Left ventricle myocardium superior (tissue), 1 donor: ENCODE data around the gene DNAH11. TPM values are rescaled to one million over a fixed set of nuclear protein-coding genes. Genes with fewer than 3 reads are reported as not detected.
"Not testable (repeated sequence)": the region's sequence is repeated elsewhere in the genome, so short reads cannot be mapped to it uniquely, and the experiment has no call there.

Source experiments
- ATAC-seq: fragments of 200-7000 bp; cut with Tn5 transposase; one replicate; pipeline ENCODE4 v1.9.1; 2020; ENCODE audit warnings: mild to moderate bottlenecking, moderate library complexity
- DNase-seq: peaks from one replicate; pipeline ENCODE4 v3.0.0-alpha.2; 2020
- intact Hi-C: fragments of 100-400 bp; cut with micrococcal nuclease; formaldehyde crosslinking; loops from one replicate; pipeline ENCODE4 v1.11.0; 2022
- total RNA-seq: library from RNA; stranded (reverse); fragmentation: NEBNext Ultra II Directional; extraction: Animal tissue kit (Norgen Biotek cat#: 25700); gene quantifications from one replicate; pipeline ENCODE4 v1.2.1, GENCODE V29; 2021
- donor health status: DM: no; HTN: yes; CAD: no; lungs with severe emphysema.

DNAH11 gene
- total RNA-seq, 1 donor from 2014 or later, result 0.12 TPM

DNA sequence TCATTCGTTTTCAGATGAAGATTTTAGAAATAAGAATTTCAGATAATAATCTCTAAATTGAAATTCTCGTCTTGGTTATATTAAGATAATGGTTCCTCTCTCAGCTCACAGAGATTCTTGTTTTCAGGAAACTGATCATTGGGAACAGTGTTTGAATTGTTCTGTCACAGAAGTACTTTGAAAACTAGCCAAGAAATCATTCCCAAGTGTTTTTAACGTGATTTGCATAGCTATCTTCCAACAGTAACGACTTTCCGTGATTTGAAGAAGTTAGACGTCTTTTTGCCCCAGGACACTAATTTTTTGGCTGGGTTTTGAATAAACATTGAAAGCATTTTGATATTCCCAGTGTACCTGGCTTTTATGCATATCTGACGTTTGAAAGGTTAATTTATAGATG, 286.9 kb downstream of the DNAH11 start:
- DNase-seq, result no peak
- ATAC-seq, result no peak
- intact Hi-C loops, result no loop called here

DNA sequence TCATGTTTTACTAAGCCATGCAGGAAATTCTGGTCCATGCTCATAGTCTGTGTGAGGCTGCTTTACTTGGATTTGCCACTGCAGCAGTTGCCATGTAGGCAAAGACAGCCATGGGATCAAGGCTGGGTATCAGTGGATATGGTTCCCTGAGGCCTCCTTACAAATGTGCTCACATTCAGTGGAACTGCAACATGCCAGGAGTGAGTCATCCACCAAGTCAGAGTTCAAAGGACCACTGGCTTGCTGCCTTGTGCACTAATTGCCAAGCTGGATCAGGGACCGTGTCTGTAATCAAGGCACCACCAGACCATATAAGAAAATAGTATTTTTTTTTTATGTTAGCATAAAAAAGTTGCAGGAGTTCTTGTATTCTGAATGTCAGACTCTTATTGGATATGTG, 301.9 kb downstream of the DNAH11 start:
- intact Hi-C loops, result no loop called here
- DNase-seq, result no peak
- ATAC-seq, result no peak

DNA sequence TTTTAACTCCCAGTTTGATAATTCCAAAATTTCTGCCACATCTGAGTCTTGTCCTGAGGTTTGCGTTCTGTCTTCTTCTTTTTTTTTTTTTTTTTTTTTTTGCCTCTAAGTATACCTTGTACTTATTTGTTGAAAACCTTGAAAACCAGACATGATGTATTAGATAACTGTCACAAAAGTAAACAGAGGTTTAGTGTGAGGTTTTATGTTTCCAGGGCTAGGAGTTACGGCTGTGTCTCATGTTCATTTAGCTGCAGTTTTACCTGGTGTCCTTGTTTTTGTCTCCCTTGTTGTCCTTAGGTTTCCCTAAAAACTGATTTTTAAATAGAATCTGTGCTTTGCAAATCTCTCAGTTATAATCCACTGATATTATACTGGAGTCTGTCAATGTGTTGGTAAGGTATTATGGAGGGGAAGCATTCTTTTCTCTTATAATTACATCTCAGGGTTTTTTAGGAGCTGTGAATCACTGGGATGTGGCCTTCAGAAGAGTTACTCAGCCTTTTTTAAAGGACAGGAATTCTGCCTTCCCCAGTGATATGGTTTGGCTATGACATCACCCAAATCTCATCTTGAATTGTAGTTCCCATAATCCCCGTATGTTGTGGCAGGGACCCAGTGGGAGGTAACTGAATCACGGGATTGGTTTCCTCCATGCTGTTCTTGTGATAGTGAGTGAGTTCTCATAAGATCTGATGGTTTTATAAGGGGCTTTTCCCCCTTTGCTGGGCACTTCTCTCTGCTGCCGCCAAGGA, 307.9 kb downstream of the DNAH11 start:
- ATAC-seq, result no peak
- DNase-seq, result no peak
- intact Hi-C loops, result no loop called here

DNA sequence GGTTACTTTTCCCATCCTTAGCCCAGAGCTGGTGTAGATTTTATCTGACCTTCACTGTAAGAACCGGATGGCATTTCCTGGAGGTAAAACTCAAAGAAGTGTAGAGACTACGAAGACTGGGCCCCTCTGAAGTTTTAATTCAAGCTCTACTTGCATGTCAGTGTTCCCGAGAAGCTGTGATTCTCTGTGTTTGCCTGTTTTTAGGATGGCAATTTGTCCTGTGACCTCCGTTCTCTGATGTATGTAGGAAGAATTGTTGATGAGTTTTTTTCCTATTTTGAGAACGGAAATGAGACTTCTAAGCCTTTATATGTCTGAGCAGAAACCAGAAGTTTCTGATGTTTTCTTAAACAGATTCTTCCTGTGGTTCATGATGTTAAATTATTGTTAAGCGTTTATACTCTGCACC, 308.7 kb downstream of the DNAH11 start:
- no peak for DNase-seq
- intact Hi-C loops, result no loop called here
- ATAC-seq, result no peak

DNA sequence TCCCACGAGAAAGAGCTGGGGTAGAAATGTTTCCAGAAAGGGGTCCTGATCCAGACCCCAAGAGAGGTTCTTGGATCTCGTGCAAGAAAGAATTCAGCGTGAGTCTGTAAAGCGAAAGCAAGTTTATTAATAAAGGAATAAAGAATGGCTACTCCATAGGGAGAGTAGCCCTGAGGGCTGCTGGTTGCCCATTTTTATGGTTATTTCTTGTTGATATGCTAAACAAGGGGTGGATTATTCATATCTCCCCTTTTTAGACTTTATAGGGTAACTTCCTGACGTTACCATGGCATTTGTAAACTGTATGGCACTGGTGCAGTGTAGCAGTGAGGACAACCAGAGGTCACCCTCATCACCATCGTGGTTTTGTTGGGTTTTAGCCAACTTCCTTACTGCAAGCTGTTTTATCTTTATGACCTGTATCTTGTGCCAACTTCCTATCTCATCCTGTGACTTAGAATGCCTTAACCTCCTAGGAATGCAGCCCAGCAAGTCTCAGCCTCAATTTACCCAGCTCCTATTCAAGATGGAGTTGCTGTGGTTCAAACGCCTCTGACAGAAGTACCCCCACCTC, 322.9 kb downstream of the DNAH11 start:
- DNase-seq, intact Hi-C loops: not testable (repeated sequence)
- peak; percentile 19 for ATAC-seq

DNA sequence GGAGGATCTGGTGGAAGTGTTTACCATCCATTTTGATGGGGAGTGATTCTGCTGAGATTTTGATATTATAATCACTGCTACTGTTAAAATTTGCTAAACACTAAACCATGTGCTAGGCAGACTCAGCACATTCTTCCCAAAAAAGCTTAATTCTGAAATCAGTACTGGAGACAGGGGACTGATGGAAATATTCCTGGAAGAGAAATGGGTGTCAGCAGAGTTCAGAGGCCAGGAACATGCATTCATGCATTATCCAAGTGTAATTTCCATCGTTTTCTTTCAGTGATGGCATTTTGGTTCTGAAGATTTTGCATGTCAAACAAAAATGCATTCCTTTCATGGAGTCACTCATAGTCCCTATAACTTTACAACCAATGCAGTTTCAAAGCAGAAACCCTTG, 323.9 kb downstream of the DNAH11 start:
- DNase-seq (no peak), ATAC-seq (no peak)
- intact Hi-C loops, result no loop called here

DNA sequence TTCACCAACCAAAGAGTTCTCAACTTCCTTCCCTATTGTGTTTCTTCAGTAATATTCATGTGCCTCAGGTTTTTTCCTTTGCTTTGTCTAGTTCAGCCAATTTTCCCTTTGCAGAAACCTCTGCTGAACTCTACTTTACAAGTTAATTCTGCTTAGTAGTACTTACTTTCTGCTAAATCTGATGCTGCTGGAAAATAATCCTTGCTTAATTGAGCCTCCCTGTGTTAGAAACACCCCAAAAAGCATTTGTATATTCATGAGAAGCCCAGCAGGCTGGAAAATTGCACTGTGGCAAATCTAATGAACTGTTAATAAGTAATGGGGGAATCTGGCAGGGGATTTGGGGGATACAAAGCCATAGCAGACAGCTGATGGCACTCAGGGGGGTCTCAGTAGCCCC, 324.4 kb downstream of the DNAH11 start:
- intact Hi-C loops, result no loop called here
- no peak for DNase-seq
- ATAC-seq, result no peak

DNA sequence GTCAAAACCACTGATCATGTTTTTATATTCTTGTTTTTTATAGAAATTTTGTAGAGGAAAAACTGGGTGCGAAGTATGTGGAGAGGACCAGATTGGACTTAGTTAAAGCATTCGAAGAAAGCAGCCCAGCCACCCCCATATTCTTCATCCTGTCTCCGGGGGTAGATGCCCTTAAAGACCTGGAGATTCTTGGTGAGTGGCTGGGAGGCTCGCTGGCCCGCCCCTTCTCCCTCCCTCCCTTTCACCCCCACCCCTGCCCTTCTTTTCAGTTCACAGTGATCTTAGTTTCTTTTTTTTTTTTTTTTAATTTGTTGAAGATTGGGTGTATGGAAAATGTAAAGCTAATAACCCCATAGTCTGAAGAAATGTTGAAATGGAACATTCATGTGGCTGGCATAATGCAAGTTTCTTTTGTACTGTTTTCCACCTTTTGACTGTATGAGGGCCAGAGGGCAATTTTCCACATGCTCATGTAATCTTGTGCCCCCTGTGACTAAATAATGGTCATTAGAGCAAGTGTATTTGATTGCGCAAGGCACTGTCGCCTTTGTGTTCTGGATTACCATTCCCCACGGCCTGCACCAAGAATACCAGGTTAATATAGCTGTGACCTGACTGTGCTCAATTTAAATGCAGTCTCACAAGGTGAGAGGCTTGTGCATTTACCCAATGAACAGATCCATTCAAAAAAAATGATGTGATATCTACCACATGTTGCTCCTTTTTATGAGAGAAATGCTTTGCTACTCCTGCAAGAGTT, 325.2 kb downstream of the DNAH11 start:
- DNase-seq, result no peak
- intact Hi-C loops, result no loop called here
- ATAC-seq, result no peak

DNA sequence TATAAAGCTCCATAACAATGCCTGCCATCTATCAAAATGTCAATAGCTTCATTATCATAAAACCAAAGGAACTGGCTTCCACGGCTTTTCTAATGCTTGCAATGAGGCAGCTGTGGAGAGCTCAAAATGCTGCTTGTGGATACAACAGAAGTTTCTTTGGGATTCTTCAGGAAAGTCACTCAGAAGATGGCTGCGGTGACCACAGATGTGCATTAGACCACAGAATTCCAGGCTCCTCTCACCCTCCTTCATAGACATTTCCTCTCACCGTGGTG, 325.7 kb downstream of the DNAH11 start:
- DNase-seq (no peak), ATAC-seq (no peak)
- intact Hi-C loops, result no loop called here

DNA sequence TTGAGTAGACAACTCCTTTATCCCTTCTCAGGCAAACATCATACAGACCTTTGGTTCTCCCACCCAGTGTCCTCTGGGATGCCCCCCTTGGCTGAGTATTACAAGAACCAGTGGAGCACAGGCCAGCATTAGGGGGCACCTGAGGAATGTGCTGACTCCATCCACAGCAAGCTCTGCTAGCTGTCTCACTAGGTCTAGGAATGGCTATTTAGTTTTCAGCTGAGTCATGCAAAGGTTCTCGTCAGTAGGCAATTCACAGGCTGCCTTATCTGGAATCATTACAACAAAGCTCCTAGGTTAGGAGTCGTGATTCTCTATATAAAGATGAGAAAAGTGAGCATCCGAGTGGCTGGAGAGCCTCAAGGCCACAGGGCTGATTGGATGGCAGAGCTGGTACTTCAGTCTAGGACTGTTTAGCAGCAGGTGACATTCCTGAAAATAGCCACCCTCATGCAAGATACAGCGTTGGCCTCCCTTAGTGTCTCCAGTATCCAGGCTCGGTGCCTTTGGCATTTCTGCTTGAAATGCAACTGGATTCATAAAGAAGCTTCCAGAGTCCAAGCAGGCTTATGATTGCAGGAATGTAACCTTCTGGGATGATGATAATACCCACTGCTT, 327.1 kb downstream of the DNAH11 start:
- ATAC-seq (peak; percentile 78), DNase-seq (no peak)
- intact Hi-C loops, result no loop called here

DNA sequence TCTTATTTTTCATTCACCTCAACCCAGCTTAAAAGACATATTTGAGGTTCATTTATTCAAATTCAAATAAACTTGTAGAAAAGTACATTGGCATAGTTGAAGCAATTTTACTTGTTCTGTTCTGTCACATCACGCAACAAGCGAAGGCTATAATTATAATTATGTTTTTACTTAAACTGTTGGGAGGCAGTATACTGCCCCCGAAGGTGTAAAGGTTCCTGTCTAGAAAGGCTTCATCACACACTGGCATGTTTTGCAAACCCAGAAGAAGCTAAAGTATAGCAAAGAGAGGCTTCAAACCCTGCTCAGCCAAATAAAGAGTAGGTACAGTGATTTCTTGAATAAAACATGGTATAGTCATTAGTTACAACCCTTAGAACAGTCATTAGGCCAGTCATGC, 340.2 kb downstream of the DNAH11 start:
- no peak for ATAC-seq
- no peak for DNase-seq
- intact Hi-C loops, result no loop called here

DNA sequence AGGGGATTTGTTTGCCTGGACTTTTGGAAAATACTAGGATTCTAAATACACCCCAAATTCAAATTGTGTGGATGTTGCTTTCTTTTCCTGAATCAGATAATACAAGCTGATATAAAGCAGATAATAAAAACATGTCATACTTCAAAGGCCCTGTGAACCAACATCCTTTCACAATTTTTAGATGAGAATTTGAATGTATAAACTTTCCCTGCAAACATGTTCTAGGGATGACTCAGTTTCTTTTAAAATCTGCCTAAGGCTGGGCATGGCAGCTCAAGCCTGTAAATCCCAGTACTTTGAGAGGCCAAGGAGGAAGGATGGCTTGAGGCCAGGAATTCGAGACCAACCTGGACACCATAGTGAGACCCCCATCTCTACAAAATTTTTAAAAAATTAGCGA, 340.7 kb downstream of the DNAH11 start:
- intact Hi-C loops, DNase-seq, ATAC-seq: not testable (repeated sequence)

DNA sequence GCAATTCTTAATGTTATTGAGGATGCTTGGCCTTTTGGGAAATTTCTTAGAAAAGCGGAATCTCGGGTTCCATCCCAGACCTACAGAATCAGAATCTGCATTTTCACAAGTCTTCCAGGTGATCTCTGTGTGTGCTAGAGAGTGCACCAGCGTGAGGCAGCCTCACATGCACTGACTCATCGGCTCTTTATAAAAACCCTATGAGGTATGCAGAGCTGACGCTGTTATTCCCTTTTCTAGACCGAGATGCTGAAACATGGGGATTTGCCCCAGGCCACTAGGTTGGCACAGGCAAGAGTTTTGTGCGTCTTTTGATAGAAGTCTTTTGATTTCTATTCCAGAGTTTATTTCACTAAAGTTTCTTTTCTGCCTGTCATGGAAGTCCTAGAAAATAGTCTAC, 341.7 kb downstream of the DNAH11 start:
- DNase-seq (no peak), ATAC-seq (no peak)
- intact Hi-C loops, result no loop called here

DNA sequence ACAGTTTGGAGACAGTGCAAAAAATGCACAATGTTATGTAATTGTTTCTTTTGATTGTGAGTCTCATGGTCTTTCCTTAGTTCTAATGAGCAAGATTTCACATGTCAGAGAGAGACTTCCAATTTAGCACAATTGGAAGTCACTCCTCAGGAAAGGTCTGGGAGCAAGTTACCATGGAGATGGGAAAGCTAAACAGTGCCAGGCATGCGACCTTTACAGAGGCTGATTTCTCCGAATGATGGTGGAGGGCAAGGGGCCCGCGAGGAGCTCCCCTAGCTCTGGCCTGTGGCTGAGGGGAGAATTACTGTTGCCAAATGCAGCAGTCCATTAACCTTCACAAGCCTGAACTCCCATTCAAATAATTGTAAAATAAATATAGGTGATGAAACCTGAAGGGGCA, 343.6 kb downstream of the DNAH11 start:
- ATAC-seq, result no peak
- DNase-seq, result no peak
- intact Hi-C loops, result no loop called here

DNA sequence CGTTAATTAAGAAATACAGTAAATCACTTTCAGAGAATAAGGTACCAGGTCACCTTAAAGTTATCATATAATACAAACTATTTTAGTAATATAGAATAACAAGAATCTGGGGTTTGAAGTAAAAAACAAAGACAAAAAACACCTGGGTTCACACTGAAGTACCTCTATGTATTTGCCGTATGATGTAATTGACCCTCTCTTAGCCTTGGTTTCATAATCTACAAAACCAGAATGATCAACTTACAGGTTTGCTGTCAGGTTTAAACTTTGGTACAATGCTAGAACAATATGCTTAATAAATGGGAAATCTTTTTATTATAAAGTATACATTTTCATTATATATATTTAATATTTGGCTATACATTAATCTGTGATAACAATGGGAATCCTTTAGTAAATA, 344.5 kb downstream of the DNAH11 start:
- intact Hi-C loops, result no loop called here
- ATAC-seq (no peak), DNase-seq (no peak)

DNA sequence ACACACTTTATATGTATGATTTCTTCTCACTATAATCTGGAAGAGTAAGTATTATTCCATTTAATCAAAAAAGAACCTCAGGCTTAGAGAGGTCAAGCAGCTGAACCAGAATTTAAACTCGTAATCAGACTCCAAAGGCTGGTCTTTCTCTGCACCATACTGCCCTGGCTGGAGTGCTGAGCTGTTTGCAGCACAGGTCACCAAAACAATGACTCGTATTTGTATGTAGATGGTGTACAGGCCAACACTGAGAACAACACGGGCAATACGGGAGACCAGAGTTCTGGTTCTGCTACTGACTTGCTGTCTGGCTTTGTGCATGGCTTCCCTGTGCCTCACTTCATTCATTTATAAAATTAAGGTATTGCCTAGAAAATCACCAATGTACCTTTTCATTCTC, 344.9 kb downstream of the DNAH11 start:
- ATAC-seq (no peak), DNase-seq (no peak)
- intact Hi-C loops, result no loop called here

DNA sequence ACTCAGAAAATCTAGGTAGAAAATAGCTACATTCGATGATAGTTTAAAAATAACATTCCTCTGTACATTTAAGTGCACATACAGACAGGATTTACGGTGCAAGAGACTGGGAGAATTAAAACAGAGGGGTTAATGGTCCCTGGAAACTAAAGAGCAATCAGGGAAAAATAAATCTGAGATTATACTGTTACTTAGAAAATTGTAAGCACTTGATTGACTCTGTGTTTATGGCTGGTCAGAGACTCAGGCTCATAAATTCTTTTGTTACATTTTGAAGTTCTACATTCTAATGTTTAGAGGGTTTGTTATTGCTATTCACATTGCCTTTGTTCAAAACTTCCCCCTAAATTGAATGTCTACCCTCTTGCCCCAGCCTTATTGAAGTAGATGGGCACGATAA, 348.5 kb downstream of the DNAH11 start:
- intact Hi-C loops, result no loop called here
- DNase-seq, result no peak
- no peak for ATAC-seq

DNA sequence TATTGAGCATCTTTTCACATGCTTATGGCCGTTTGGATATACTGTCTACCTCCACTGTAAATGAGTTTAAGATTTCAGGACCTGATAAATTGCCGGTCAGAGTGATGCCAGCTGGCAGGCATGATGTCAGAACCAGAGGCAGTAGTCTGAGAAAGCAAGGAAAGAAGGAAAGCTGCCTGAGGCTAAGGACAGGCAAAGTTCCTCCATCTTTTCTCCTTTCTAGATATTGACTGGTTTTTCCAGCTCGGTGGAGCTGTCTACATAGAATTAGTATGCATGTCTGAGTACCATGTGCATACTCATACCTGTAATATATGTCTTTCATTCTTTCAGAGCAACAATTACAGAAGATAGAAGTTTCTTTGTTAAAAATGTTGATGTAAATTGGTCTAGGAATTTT, 350.6 kb downstream of the DNAH11 start:
- no peak for ATAC-seq
- DNase-seq, result no peak
- intact Hi-C loops, result no loop called here

DNA sequence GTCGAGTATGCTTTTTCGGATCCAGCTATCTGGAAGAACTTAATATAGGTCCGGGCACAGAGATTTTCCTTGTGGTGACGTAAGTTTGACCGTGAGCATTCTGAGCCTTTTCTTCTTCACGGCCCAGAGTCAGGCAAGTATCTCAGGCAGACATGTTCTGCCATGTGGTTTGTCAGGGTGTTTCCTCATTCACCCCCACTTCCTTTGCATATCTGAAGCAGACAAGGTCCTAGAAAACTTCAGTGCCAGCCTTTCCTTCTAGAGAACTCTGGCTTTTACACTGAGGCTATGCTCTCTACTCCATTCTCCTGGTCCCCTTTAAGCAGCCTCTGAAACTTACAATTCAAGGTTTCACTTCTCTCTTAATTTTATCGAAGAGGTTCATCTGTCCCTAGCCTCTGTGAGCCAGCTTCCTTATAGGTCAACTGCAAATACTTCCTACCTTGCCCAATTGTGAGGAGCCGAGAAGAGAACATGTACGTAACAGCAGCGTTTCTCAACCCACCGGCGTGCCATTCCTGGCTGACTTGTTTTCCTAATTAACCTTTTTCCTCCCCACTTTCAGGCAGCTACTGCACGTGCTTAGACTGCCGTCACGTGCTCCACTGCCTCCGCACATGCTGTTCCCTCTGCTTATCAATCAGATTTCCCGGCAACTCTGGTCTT, 355.6 kb downstream of the DNAH11 start:
- intact Hi-C loops, result no loop called here
- ATAC-seq (peak; percentile 41), DNase-seq (peak; percentile 30)

DNA sequence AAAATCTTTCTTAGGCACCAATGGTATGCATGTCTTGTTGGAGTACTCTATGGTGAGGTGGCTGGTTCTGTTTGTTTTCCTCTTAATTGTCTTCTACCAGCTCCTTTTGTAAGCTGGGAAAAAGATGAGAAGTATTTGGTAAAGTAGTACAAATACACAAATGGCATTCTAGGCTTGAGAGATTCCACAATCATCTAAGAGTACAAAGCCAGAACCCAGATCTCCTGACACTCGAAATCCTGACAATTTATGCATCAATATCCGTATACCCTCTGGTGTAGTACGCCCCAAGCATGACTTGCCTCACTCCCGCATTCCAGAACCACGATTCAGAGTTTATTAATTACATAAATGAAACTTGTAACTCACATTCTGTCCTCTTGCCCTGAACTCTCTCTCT, 359.4 kb downstream of the DNAH11 start:
- ATAC-seq, result peak; percentile 24
- intact Hi-C loops, result no loop called here
- DNase-seq, result no peak
